Measurements from ENCODE around the gene SLC8A1.

DNA sequence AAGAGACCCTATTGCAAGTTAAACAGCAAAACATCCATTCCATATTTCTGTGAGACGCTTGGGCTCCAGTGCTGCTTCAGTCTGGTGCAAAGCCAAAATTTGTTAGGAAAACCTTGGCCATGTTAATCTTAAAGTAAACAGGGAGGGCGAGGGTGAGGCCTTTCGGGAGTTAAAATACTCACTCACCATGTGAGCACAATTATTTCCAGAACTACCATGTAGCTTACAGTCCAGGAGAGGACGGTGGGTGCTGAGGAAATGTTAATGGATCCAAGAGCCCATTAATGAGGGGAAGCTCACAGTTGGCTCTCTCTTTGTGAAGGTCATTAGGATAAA, 286.4 kb downstream of the SLC8A1 start:
- TF ChIP-seq, protein P1, sequence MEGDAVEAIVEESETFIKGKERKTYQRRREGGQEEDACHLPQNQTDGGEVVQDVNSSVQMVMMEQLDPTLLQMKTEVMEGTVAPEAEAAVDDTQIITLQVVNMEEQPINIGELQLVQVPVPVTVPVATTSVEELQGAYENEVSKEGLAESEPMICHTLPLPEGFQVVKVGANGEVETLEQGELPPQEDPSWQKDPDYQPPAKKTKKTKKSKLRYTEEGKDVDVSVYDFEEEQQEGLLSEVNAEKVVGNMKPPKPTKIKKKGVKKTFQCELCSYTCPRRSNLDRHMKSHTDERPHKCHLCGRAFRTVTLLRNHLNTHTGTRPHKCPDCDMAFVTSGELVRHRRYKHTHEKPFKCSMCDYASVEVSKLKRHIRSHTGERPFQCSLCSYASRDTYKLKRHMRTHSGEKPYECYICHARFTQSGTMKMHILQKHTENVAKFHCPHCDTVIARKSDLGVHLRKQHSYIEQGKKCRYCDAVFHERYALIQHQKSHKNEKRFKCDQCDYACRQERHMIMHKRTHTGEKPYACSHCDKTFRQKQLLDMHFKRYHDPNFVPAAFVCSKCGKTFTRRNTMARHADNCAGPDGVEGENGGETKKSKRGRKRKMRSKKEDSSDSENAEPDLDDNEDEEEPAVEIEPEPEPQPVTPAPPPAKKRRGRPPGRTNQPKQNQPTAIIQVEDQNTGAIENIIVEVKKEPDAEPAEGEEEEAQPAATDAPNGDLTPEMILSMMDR (IDR thresholded peaks at IDR 0.05): no peak
- TF ChIP-seq EZH2 (IDR thresholded peaks at IDR 0.05; ENCODE audit: borderline replicate concordance, insufficient read depth, low read depth, low read length, poor library complexity, severe bottlenecking): no peak

Data from B cell (primary cell).